Activated CD4-positive, alpha-beta T cell treated with anti-CD3 and anti-CD28 coated beads, Interleukin-2, amount 50 U/mL, for 24 hours (primary cell): ENCODE data around the gene MAP2K2.
A peak's percentile ranks its signal among the peaks of the same experiment; 100 is the strongest.
"Not testable (repeated sequence)": the region's sequence is repeated elsewhere in the genome, so short reads cannot be mapped to it uniquely, and the experiment has no call there.

ENCODE experiments used
- DNase-seq, 2 donors: peaks; one replicate each; pipeline ENCODE4 v3.0.0-alpha.2; 2020; ENCODE audit warnings: low read depth in 1 of 2, low spot score in 1 of 2

The MAP2K2 gene

DNA sequence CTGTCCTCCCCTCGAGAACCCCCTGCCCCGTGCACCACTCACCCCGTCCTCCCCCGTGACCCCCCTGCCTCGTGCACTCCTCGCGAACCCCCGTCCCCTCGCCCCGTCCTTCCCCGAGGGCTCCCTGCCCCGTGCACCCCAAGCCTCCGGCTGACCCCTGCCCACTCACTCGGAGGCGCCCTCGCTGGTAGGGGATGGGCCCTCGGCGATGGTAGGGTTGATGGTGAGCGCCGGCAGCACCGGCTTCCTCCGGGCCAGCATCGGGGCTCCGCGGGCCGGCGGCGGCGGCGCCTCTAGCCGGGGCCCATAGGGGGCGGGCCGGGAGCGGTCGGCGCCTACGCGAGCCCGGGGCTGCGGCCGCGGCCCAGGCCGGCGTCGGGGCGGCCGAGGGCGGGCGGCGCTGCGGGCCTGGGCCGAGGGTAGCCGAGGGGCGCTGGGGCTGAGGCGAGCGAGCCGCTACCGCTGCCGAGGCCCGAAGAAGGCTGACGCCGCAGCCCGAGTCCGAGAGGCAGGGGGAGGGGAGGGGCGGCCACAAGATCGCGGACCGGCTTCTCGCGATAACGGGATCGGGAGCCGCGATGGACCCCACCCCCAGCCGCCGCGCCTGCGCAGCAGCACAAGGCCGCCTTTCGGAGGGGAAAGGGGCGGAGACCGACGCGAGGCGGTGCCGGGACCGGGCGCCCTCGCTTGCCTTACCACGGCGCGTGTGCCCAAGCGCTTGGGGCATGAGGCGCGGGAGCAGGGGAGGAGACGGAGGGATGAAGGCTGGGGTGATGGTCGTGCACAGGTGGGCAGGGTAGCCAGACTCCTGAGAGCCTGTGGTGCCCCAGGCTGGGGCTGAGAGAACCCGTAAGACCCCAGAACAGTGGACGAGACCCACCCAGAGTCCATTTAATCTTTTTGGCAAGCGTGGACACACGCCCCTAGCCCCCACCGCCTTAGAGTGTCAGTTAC is at the start of gene MAP2K2:
Gene MAP2K2 (minus strand): TSS at position 508 of the 954 bp plus-strand sequence. CDS start 247 bp downstream, at position 261.
- peak; percentile 93 to 94 for DNase-seq

DNA sequence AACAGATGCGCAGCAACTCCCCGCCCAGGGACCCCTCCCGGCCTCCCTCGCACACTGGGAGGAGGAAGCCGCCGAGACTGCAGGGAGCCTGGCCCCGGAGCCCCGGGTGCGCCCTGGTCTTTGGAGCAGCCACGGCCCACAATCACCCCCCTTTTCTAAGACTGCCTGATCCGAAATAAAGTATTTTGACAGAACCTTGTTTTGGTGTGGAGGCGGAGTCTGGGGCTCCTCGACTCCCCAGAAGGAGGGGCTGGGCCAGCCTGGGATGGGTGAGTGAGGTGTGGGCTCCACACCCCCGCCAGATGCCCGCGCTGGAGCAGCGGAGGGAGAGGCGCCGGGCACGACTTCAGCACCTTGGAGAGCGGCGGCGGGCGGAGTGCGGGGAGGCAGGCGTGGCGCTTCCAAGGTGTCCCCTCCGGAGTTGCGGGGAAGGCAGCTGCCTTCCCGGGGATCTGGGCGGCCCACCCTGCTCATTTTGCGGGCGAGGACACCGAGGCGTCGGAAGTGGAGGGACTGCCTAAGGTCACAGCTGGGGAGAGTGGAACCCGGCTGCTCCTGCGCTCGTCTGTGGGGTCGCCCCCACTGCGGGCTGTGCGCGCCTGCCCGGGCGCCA is 49.0 kb upstream of the MAP2K2 start:
- peak; percentile 34 to 43 for DNase-seq

DNA sequence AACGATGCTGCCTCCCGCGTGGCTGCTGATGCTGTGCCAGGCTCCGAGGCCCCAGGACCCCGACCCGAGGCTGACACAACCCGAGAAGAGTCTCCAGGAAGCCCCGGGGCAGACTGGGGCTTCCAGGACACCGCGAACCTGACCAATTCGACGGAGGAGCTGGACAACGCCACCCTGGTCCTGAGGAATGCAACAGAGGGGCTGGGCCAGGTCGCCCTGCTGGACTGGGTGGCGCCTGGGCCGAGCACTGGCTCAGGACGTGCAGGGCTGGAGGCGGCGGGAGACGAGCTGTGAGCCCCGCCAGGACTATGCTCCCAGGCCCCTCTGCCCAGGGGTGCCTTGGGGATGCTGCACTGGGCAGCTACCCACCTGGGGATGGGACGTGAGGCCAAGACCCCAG is 47.8 kb upstream of the MAP2K2 start:
- no peak for DNase-seq

DNA sequence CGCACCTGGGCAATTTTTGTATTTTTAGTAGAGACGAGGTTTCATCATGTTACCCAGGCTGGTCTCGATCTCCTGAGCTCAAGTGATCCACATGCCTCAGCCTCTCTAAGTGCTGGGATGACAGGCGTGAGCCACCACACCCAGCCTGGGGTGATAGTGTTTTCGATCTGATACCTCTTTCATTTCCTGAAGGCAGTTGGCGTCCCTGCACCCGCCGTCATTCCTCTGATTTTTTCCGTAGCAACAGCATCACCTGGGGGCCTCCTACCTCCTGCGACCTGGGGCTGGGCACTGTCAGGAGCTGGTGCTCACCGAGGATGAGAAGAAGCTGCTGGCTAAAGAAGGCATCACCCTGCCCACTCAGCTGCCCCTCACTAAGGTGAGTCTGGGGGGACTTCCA is 40.3 kb upstream of the MAP2K2 start:
- DNase-seq = no peak

DNA sequence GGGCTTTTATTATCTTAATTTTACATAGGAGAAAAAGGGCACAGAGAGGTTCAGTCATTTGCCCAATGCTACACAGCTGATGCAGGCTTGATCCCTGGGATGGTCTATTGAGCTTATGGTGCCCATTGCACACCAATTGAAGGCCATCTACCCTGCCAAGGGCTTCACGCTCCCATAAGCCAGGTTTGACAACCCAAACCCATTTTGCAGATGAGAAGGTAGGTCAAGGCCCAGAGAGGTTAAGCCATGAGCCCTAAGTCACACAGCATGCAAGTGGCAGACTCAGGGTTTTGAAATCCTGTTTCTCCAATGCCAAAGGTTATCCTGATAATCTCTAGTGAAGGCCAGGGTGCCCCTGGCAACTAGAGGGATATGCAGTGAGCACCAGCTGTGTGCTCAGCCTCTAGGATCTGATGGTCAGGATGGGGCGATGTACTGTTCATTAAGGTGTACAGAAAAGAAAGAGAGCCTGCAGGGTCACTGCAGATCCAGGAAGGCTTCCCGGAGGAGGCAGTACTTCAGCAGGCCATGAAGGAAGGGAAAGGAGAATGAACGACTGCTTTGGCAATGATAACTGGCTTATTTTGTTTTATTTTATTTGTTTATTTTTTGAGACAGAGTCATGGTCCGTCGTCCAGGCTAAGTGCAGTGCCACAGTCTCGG is 37.6 kb upstream of the MAP2K2 start:
- no peak for DNase-seq

DNA sequence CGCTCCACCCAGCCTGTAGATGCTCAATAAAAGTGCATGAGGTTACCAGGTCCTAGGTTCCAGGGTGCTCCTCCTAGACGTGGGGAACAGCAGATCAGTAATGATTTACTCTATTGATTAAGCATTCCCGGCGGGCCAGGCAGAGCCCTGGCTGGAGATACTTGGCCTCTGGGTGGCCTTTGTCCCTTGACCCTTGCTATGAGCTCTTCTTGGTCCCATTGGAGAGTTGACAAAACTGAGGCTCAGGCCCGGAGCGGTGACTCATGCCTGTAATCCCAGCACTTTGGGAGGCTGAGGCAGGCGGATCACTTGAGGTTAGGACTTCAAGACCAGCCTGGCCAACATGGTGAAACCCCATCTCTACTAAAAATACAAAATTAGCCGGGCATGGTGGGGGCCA is 34.0 kb upstream of the MAP2K2 start:
- DNase-seq = not testable (repeated sequence)

DNA sequence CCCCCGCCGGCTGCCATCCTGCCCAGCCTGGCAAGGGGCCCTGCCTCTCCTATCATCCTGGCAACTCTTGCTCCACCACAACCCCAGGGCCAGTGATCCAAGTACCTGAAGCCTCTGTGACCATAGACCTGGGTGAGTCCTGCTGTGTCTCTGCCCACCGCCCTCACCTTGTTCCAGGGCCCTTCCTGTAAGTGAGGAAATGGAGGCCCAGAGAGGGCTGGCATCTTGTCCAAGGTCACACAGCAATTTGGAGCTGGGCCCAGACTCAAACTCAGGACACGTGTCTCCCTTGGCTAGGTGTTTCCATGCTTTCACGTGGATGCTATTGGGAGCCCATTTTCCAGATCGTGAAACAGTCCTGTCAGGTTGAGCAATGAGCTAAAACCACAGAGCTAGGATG is 33.2 kb upstream of the MAP2K2 start:
- DNase-seq = no peak

DNA sequence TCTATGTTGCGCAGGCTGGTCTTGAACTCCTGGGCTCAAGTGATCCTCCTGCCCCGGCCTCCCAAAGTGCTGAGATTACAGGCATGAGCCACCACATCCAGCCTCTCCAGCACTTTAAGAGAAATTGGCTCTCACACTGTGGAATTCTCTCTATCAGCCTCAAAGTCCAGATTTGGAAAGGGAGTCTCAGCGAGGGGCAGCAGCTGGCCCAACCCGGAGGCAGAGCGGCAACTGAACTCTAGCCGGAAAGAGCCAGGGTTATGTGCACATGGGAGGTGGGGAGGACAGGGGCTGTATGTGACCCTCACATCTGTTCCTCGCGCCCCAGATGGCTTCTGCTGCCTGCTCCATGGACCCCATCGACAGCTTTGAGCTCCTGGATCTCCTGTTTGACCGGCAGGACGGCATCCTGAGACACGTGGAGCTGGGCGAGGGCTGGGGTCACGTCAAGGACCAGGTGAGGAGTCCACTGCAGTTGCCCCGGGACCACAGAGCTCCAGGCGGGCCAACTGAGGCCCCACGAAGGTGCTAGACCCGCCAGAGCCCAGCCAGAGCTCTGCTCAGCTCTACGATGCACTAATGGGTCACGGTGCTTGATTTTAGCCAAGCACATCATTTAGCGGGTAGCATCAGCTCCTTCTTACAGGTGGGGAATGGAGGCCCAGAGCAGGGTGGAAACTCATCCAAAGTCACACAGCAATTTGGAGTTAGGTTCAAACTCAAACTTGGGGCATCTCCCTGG is 30.8 kb upstream of the MAP2K2 start:
- no peak for DNase-seq

DNA sequence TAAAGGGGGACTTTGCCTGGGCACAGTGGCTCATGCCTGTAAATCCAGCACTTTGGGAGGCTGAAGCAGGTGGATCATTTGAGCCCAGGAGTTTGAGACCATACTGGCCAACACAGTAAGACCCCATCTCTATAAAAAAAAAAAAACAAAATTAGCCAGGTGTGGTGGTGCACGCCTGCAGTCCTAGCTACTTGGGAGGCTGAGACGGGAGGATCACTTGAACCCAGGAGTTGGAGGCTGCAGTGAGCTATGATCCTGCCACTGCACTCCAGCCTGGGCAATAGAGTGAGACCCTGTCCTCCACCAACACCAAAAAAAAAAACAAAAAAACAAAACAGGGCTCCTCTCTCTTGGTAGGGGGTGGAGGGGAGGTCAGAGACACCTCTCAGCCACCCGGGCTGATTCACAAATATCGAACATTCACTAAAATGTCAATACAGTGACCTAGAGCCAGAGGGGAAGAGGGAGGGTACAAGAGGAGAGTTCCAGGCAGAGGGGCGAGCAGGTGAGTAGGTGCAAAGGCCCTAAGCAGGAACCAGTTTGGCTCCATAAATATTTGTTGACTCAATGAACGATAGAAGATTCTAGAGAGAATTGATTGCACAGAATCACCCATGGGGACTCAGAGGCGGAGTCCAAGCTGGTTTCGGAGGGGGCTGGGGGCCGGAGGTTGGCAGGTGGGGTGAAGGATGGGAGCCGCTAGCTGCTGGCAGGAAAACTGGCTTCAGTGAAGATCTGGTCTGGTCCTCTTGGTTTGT is 28.5 kb upstream of the MAP2K2 start:
- DNase-seq = no peak

DNA sequence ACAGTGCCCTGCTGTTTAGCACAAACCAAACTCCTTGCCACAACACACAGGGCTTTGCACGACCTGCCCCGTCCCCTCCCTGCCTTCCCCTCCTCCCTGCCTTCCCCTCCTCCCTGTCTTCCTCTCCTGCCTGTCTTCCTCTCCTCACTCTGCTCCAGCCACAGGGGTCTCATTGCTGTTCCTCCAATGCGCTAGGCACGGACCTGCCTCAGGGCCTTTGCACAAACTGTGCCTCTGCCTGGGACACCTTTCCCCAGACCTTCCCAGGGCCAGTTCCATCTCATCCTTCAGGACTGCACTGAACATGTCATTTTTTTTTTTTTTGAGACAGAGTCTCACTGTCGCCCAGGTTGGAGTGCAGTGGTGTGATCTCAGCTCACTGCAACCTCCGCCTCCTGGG is 27.7 kb upstream of the MAP2K2 start:
- no peak for DNase-seq

DNA sequence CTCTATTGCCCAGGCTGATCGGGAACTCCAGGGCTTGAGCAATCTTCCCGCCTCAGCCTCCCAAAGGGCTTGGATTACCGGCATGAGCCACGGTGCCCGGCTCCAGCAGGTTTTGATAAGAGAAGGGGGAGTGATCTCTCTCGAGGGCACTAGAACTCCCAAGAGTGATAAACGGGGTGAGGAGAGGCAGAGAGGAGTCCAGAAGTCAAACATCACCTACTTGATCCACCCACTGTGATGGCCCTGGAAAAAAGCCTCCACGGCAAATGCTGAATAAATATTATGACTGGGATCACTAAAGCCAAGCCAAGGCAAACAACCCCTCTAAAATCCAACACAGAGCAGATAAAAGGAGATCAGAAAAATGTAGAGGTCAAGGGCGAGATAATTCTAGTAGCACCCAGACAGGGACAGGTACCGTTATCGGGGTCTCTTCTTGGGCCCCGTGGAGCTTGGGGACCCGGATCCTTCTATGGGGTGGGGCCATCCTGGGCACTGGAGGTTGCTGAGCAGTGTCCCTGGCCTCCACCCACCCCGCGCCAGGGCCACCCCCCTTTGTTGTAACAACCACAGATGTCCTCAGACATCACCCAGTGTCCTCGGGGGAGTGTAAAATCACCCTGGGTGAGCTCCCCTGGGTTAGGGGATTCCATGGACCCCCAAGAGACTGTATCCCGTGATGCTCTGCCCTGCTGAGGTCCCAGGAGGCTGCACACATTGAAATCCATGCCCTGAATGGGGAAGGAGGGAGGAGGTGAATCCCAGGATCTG is 25.8 kb upstream of the MAP2K2 start:
- DNase-seq = no peak

DNA sequence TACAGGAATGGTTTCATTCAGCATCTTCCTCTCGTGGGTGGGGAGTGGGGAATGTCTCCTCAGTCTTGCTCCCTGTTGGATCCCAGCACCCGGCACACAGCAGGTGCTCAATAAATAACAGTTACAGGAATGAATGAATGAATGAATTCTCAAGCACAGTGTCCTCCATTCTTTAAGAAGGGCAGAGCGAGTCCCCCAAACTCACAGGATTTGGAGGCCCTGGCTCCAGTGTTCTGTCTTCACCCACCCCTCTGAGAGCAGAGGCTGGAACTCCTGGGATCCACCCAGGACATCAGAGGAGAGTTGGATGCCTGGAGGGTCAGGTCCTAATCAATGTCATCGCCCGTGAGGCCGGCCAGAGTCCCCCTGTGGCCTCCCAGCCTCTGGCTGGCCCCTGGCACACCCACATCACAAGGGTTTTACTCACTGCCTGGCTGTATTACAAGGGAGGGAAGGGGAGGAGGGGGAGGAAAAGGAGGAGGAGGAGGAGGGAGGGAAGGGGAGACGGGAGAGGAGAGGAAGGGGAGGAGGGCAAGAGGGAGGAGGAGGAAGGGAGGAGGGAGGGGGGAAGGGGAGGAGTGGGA is 20.8 kb upstream of the MAP2K2 start:
- no peak for DNase-seq

DNA sequence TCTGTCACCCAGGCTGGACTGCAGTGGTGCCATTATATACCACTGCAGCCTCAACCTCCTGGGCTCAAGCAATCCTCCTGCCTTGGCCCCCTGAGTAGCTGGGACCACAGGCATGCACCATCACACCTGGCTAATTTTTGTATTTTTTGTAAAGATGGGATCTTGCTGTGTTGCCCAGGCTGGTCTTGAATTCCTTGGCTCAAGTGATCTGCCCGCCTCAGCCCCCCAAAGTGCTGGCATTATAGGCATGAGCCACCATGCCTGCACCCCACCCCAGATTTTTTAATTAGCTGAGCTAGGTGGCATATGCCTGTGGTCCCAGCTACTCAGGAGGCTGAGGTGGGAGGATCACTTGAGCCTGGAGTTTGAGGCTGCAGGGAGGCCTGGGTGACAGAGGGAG is 19.0 kb upstream of the MAP2K2 start:
- DNase-seq = not testable (repeated sequence)

DNA sequence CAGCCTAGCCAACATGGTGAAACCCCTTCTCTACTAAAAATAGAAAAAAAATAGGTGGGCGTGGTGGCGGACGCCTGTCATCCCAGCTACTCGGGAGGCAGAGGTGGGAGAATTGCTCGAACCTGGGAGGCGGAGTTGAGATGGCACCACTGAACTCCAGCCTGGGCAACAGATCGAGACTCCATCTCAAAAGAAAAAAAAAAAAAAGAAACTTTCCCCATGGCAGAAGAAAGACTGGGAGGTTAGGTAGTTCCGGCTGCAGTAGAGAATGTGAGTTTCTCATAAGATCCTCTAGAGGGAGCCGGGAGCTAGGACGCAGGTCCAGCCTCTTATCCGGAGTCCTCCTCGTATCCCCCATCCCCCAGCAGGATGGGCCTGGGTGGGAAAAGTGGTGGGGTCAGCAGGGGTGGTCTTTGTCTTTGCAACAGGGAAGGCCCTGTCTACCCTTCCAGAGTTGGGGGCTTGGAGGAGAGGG is 16.4 kb upstream of the MAP2K2 start:
- peak in 1 of 2 donors; percentile 20 for DNase-seq

DNA sequence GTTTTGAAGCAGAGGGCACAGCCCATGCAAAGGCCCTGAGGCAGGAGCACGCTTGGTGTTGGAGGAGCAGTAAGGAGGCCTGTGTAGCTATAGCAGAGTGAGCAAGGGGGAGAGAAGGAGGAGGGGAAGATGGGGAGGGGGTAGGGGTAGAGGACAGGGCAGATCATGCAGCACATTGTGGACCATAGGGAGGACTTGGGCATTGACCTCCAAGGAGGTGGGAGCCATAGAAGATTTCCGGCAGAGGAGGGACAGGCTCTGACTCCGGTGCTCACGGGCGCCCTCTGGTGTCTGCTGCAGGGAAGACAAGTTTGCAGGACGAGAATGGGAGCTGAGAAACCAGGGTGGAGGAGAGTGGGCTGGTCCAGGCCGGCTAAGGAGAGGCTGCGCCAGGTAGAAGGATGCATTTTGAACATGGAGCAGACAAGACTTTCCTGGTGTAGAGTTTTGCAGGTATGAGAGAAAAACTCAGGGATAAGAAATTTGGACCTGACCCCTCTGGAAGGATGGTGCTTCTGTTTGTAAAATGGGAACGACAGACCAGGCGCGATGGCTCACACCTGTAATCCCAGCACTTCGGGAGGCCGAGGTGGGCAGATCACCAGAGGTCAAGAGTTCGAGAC is 15.8 kb upstream of the MAP2K2 start:
- DNase-seq = peak; percentile 82 to 84

DNA sequence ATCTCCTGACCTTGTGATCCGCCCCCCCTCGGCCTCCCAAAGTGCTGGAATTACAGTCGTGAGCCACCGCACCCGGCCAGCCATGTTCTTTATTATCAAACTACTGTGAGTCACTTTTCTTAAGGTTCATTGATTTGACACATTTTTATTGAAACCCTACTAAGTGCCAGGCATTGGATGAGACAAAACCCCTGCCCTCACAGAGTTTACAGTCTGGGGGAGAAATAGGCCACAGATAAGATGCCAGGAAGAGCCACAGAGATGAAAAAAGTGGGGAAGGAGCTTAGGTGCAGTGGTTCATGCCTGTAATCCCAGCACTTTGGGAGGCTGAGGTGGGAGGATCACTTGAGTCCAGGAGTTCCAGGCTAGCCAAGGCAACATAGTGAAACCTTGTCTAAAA is 14.5 kb upstream of the MAP2K2 start:
- DNase-seq = no peak

DNA sequence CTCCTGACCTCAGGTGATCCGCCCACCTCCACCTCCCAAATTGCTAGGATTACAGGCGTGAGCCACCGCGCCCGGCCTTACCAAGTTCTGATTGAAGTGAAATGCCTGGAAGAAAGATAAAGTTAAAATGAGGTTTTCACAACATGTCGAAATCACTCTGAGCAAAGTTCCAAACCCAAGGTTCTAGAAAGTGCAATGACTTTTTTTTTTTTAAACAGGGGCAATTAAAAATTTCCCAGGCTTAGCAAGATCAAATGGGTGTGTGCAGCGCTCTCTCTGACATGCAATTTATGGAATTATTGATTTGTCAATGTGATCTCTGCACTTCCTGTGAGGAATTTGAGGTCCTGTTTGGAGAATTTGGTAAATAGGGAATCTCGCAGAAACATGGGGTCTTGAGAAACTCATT is 12.8 kb upstream of the MAP2K2 start:
- no peak for DNase-seq

DNA sequence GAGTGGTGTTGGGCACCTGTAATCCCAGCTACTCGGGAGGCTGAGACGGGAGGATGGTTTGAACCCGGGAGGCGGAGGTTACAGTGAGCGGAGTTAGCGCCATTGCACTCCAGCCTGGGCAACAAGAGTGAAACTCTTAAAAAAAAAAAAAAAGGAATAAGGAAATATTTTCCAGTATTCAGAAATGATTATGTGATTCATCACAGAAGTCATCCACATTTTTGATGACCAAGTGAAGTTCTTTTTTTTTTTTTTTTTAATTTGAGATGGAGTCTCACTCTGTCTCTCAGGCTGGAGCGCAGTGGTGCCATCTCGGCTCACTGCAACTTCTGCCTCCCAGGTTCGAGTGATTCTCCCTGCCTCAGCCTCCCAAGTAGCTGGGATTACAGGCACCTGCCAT is 11.5 kb upstream of the MAP2K2 start:
- not testable (repeated sequence) for DNase-seq

DNA sequence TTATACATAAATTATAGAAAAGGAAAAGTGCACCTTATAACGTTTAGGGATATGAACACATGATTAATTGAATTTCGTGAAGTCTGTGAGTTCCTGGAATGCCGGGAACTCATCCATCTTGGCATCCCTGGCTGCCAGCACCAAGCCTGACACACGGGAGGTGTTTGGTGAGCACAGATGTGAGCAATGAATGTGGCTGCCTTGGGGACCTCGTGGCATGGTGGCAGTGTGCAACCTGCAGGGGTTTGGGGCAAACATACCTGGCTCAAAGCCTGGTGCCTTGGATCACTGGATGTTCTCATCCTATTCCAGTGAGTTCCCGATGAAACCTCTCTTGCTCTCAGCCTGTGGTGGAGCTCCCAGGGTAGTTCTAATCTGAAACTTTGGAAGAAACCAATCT is 10.4 kb upstream of the MAP2K2 start:
- DNase-seq = no peak
